ENCODE data around the gene ZMPSTE24. TPM values are rescaled to one million over a fixed set of nuclear protein-coding genes. Genes with fewer than 3 reads are reported as not detected.

The ZMPSTE24 gene
- total RNA-seq, 4 donors from 2014 or later: 14.9 to 29.8 (median 27.4) TPM

DNA sequence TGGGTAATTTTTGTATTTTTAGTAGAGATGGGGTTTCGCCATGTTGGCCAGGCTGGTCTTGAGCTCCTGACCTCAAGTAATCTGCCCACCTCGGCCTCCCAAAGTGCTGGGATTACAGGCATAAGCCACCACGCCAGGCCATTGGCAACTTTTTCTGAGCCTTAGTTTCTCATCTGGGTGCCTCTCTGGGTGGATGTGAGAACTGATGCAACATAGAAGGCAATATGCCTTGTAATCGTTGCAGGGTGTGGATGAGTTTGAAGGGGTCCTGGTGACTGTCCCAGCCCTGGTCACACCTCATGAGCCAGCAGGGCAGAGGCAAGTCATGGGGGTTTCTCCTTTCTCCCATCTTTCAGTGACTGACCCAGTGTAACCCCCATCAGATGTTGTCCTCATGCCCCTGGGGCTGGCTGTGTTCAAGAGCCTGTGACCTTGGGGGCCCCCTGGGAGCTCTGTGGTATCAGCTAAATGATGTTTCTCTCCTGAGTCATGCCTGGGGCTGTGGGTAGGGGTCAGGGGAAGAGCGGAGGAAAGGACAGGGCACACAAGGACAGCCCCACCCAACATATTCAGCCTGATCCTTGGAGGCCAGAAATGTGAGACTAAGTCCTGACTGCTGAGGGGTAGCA is 55.4 kb downstream of the ZMPSTE24 start:
- WGBS, 2 donors: 86 to 92% methylated on average over 5 of the region's 5 CpGs
- no peak for TF ChIP-seq POLR2A (IDR thresholded peaks at IDR 0.05)
- TF ChIP-seq CTCF (IDR thresholded peaks at IDR 0.05): no peak
- intact Hi-C loops (cut with DNase I; ENCODE audit: low total_unique reads): no loop called here
- no peak for DNase-seq (ENCODE audit: low spot score in 2 of 2)
- no peak overlapping the region for H3K4me3 ChIP-seq (ENCODE audit: low read depth, poor library complexity, severe bottlenecking)

DNA sequence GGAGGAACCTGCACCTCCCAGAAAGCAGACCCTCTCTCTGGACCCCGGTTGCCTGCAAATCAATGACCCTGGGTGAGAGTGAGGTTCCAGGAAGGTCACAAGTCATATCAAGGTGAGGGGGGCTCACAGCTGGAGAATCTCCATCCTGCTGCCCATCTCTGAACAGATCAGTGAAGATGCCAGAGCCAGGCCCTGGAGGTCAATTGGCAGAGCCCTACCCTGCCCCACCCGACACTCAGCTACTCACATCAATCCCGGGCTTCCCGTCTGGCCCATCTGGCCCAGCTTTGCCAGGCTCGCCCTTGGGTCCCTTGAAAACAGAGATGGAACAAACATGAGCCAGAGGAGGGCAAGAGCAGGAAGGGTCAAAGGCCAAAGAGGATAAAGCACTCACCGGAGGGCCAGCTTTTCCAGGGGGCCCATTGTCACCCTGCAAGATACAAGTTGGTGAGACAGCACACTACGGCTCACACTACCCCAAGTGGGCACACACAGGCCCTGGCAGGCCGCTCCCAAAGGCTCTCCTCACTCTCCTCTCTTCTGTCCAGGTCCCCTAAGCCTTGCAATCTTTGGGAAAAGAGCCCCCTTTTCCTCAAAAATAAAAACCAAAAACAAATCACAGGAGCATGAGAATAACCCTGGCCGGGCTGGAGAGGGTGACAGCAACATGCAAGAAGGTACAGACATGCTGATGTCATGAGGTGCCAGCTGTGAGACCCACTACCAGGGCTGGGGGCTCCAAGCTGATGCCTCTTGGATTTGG is 56.1 kb downstream of the ZMPSTE24 start:
- 75 to 79% methylated on average over 9 of the region's 9 CpGs for WGBS, 2 donors
- intact Hi-C loops (cut with DNase I; ENCODE audit: low total_unique reads): no loop called here
- TF ChIP-seq CTCF (IDR thresholded peaks at IDR 0.05): no peak
- no peak overlapping the region for H3K4me3 ChIP-seq (ENCODE audit: low read depth, poor library complexity, severe bottlenecking)
- no peak for DNase-seq (ENCODE audit: low spot score in 2 of 2)

DNA sequence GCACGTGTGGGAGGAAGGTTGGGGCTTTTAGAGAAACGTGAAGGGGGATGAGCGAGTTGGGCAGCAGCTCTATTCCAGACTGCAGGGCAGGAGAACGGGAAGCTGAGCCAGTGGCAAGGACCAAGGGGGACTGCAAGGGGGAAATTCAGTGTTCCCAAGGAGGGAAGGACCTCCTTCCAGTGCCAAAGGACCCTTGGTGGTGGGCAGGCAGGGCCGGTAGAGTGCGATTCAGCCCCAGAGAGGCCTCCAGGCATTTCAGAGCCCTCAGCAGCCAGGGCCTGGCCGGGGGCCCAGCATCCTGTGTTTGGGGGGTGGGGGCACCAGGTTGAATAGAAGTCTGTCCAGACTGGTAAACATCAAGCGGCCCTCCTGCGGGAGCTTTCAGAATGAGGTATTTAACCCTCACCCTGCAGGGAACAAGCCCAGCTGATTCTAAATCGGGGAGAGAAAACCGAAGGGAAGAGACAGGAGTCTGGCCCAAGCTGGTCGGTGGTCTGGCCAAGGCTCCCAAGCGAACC is 56.7 kb downstream of the ZMPSTE24 start:
- intact Hi-C loops (cut with DNase I; ENCODE audit: low total_unique reads): no loop called here
- peak in 1 of 2 donors; percentile 76 for DNase-seq (ENCODE audit: low spot score in 2 of 2)
- 40 to 41% methylated on average over 13 of the region's 13 CpGs for WGBS, 2 donors

DNA sequence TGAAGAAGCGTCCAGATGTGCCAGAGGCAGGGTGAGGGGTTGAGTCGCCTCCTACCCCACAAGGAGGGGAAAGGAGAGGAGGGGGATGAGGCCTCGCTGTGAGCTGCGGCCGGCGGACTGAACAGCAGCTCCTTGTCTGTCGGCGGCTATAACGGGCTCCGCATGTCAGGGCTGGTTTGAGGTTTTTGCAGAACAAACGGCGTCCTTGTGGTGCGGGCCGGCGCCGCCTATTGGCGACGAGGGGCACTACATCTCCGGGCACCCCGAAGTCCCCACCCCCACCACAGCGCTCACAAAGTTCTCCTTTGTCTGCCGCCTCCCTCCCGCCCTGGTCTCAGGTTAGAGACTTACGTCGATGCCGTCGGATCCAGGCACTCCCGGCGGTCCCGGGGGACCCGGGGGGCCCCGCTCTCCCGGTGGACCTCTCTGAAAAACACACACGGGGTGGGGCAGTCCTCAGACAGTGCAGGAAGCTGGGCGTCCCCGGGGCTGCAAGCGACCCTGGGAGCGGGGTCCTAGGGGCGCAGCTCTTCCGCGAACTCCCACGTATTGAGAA is 57.3 kb downstream of the ZMPSTE24 start:
- H3K4me3 ChIP-seq (ENCODE audit: low read depth, poor library complexity, severe bottlenecking): peak overlapping the region; percentile 9
- intact Hi-C loops (cut with DNase I; ENCODE audit: low total_unique reads): no loop called here
- TF ChIP-seq CTCF (IDR thresholded peaks at IDR 0.05) (peak in 1 of 3 donors; percentile 94), POLR2A (IDR thresholded peaks at IDR 0.05) (no peak)
- peak; percentile 77 to 96 for DNase-seq (ENCODE audit: low spot score in 2 of 2)
- 1 to 2% methylated on average over 25 to 35 of the region's 42 CpGs for WGBS, 2 donors

More for the DNA sequence above, 56.7 kb downstream of the ZMPSTE24 start:
- H3K4me3 ChIP-seq (ENCODE audit: low read depth, poor library complexity, severe bottlenecking): no peak overlapping the region
- TF ChIP-seq CTCF (IDR thresholded peaks at IDR 0.05) (no peak), POLR2A (IDR thresholded peaks at IDR 0.05) (no peak)

- 3 to 6% methylated on average over 35 to 36 of the region's 41 CpGs for WGBS, 2 donors
- peak in 1 of 2 donors; percentile 86 for DNase-seq (ENCODE audit: low spot score in 2 of 2)
- intact Hi-C loops (cut with DNase I; ENCODE audit: low total_unique reads): no loop called here
- peak overlapping the region; percentile 14 for H3K4me3 ChIP-seq (ENCODE audit: low read depth, poor library complexity, severe bottlenecking)
- TF ChIP-seq POLR2A (IDR thresholded peaks at IDR 0.05) (no peak), CTCF (IDR thresholded peaks at IDR 0.05) (no peak)
Observed at GRCh38 chr1:40315795-40316594, 58.0 kb downstream of the ZMPSTE24 start.

Measured in lower leg skin (tissue), 4 donors.